ENCODE data around the gene ATRIP.
"Not testable (repeated sequence)": the region's sequence is repeated elsewhere in the genome, so short reads cannot be mapped to it uniquely, and the experiment has no call there.

Gene ATRIP

GRCh38 chr3:48468329-48468731 is 21.8 kb downstream of the ATRIP start:
- Mint-ChIP-seq H3K27ac (peak overlapping the region; percentile 97), H3K9me3 (no peaks in the 10 kb centered on the region), H3K36me3 (ENCODE audit: low read depth) (peaks cover 47% of the 10 kb centered on the region), H3K27me3 (ENCODE audit: low read depth) (no peaks in the 10 kb centered on the region), H3K4me1 (ENCODE audit: low read depth) (peaks cover 40% of the 10 kb centered on the region), H3K4me3 (peak overlapping the region; percentile 96)
- DNase-seq (ENCODE audit: low spot score), result no peak

DNA sequence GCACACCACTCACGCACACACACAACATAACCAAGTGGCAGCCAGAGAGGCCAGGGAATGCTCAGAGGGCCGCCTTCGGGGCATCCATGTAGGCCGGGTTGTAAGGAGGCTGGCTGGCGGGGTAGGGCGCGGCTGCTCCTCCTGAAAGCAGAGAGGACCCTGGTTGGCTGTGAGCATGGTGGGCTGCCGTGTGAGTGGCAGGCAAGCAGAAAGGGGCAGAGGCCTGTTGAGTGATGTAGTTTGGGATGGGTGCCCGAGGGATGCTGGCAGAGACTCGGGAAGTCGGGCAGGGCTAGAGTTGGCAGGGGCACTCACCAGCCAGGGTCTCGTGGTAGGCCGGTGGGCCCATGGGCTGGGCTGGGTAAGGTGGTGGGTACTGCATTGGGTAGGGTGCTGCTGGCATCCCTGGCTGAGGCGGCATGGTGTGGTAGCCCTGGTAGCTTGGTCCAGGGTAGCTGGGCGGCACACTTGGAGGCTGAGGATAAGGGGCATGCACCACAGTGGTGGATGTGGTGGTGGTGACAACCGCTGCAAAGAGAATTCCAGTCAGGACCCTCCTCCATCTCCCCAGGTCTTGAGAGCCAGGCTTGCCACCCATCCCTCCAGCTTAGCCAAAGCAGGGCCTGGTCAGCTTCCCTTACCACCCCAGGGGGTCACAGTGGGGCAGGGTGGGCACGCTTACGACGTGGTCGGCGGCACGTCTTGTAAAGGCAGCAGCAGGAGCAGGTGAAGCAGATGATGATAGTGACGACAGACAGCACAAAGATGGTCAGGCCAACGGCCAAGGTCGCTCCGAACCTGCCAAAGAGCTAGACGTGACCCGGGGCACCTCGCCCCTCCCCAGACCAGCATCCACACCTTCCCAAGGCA is 22.7 kb downstream of the ATRIP start:
- Mint-ChIP-seq H3K4me1 (ENCODE audit: low read depth) (peaks cover 45% of the 10 kb centered on the region), H3K9me3 (no peaks in the 10 kb centered on the region), H3K27ac (peak overlapping the region; percentile 89), H3K27me3 (ENCODE audit: low read depth) (no peaks in the 10 kb centered on the region), H3K36me3 (ENCODE audit: low read depth) (peaks cover 43% of the 10 kb centered on the region), H3K4me3 (peak overlapping the region; percentile 61)
- DNase-seq (ENCODE audit: low spot score), result no peak

DNA sequence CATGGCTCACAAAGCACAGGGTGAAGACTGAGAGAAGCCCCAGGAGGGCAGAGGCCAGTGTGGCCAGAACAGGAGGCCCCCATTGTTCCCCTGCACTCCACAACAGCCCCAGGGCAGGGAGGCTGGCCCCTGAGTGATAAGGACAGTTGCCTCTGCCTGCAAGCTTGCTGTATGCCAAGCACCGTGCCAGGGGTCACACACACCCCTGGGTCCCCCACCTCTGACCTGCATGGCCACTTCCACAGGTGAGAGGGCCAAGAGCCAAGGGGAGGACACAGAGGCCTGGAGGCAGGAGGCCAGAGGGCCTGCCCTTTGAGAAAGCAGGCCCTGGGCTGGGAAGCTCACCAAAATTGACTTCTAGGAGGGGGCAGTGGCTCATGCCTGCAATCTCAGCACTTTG is 23.7 kb downstream of the ATRIP start:
- no peaks in the 10 kb centered on the region for H3K9me3 Mint-ChIP-seq
- no peaks in the 10 kb centered on the region for H3K27me3 Mint-ChIP-seq (ENCODE audit: low read depth)
- peak overlapping the region; percentile 89 for H3K27ac Mint-ChIP-seq
- peak overlapping the region; percentile 61 for H3K4me3 Mint-ChIP-seq
- peaks cover 48% of the 10 kb centered on the region for H3K36me3 Mint-ChIP-seq (ENCODE audit: low read depth)
- DNase-seq (ENCODE audit: low spot score), result no peak
- peaks cover 49% of the 10 kb centered on the region for H3K4me1 Mint-ChIP-seq (ENCODE audit: low read depth)

DNA sequence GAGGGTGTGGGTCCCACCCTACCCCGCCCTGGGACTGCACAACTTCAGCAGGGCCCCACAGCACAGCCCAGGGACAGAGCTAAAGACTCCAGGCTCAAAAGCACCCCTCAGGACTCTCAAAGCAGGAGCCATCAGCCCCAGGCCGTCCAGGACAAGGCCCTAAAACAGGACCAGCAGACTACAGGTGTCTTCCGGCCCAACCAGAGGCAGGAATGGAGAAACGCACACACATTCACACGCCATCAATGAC is 26.1 kb downstream of the ATRIP start:
- Mint-ChIP-seq H3K27me3 (ENCODE audit: low read depth) (no peaks in the 10 kb centered on the region), H3K4me1 (ENCODE audit: low read depth) (peaks cover 48% of the 10 kb centered on the region), H3K9me3 (no peaks in the 10 kb centered on the region), H3K27ac (peak overlapping the region; percentile 99), H3K36me3 (ENCODE audit: low read depth) (peaks cover 29% of the 10 kb centered on the region), H3K4me3 (peak overlapping the region; percentile 95)
- no peak for DNase-seq (ENCODE audit: low spot score)

GRCh38 chr3:48472923-48473616 is 26.5 kb downstream of the ATRIP start:
- Mint-ChIP-seq H3K4me3 (peak overlapping the region; percentile 95), H3K4me1 (ENCODE audit: low read depth) (peaks cover 48% of the 10 kb centered on the region), H3K9me3 (no peaks in the 10 kb centered on the region)

GRCh38 chr3:48473617-48473952 is 27.0 kb downstream of the ATRIP start:
- DNase-seq (ENCODE audit: low spot score), result no peak
- peaks cover 52% of the 10 kb centered on the region for H3K4me1 Mint-ChIP-seq (ENCODE audit: low read depth)
- H3K27ac Mint-ChIP-seq, result peak overlapping the region; percentile 99
- peak overlapping the region; percentile 95 for H3K4me3 Mint-ChIP-seq
- no peaks in the 10 kb centered on the region for H3K9me3 Mint-ChIP-seq
- H3K27me3 Mint-ChIP-seq (ENCODE audit: low read depth), result no peaks in the 10 kb centered on the region
- peaks cover 27% of the 10 kb centered on the region for H3K36me3 Mint-ChIP-seq (ENCODE audit: low read depth)

More at GRCh38 chr3:48472923-48473616, 26.5 kb downstream of the ATRIP start:
- Mint-ChIP-seq H3K27me3 (ENCODE audit: low read depth) (no peaks in the 10 kb centered on the region), H3K36me3 (ENCODE audit: low read depth) (peaks cover 27% of the 10 kb centered on the region), H3K27ac (peak overlapping the region; percentile 99)
- peak; percentile 96 for DNase-seq (ENCODE audit: low spot score)

- peaks cover 52% of the 10 kb centered on the region for H3K4me1 Mint-ChIP-seq (ENCODE audit: low read depth)
- not testable (repeated sequence) for H3K9me3 Mint-ChIP-seq; H3K27me3 Mint-ChIP-seq (ENCODE audit: low read depth); H3K27ac Mint-ChIP-seq; DNase-seq (ENCODE audit: low spot score); H3K4me3 Mint-ChIP-seq
- H3K36me3 Mint-ChIP-seq (ENCODE audit: low read depth), result peaks cover 26% of the 10 kb centered on the region
Observed at GRCh38 chr3:48474031-48474430, 27.5 kb downstream of the ATRIP start.

- Mint-ChIP-seq H3K27me3 (ENCODE audit: low read depth) (no peaks in the 10 kb centered on the region), H3K4me1 (ENCODE audit: low read depth) (peaks cover 50% of the 10 kb centered on the region), H3K4me3 (peak overlapping the region; percentile 47), H3K27ac (peak overlapping the region; percentile 68), H3K36me3 (ENCODE audit: low read depth) (peaks cover 21% of the 10 kb centered on the region), H3K9me3 (no peaks in the 10 kb centered on the region)
- no peak for DNase-seq (ENCODE audit: low spot score)
Observed at GRCh38 chr3:48474619-48475018, 28.1 kb downstream of the ATRIP start.

DNA sequence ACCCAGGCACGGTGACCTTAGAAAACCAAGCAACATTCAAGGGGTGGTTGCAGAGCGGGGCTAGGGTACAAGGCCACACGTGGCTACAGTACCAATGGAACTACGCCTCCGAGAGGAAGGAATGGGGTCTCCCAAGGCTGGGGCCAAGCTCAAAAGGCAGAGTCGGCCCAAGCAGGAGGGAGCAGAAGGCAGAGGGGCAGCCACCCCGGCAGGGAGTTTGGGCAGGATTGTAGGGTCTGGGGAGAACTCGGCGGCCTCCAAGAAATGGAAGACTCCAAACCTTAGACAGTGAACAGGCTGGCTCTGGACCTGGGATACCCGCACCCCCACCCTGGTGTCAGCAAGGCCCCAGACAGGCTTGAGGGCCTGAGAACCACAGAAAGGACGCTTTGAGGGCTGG is 28.7 kb downstream of the ATRIP start:
- peaks cover 47% of the 10 kb centered on the region for H3K4me1 Mint-ChIP-seq (ENCODE audit: low read depth)
- H3K9me3 Mint-ChIP-seq, result no peaks in the 10 kb centered on the region
- H3K27ac Mint-ChIP-seq, result no peak overlapping the region
- H3K36me3 Mint-ChIP-seq (ENCODE audit: low read depth), result peaks cover 16% of the 10 kb centered on the region
- H3K4me3 Mint-ChIP-seq, result no peak overlapping the region
- no peaks in the 10 kb centered on the region for H3K27me3 Mint-ChIP-seq (ENCODE audit: low read depth)
- DNase-seq (ENCODE audit: low spot score), result no peak

- Mint-ChIP-seq H3K27ac (no peak overlapping the region), H3K36me3 (ENCODE audit: low read depth) (peaks cover 16% of the 10 kb centered on the region), H3K27me3 (ENCODE audit: low read depth) (no peaks in the 10 kb centered on the region), H3K9me3 (no peaks in the 10 kb centered on the region), H3K4me3 (no peak overlapping the region), H3K4me1 (ENCODE audit: low read depth) (peaks cover 48% of the 10 kb centered on the region)
- no peak for DNase-seq (ENCODE audit: low spot score)
Observed at GRCh38 chr3:48476426-48477053, 30.0 kb downstream of the ATRIP start.

DNA sequence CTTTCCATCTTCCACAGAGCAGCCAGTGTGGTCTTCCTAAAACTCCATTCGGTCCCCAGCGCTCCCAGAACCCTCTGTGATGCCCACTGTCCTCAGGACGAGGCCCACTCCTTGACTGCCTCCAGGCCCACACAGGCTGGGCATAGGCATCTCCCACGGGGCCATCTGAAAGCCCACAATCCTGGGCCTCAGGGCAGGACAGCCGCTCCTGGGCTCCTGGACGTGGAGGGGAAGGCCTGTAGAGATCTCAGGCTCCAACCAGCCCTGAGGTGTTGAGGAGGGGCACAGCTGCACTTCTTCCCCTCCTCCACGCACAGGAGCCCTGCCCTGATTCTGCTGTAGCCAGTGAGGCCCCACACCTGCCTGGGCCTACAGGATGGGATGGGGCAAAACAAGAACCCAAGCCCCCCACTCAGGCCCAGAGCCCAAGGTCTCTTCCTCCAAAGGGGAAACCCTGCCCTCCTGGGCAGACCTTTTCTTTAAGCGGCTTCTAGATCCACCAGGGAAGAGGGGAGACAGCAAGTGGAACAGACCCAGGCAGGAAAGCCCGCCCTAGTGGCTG is 31.5 kb downstream of the ATRIP start:
- Mint-ChIP-seq H3K4me3 (peak overlapping the region; percentile 90), H3K27me3 (ENCODE audit: low read depth) (no peaks in the 10 kb centered on the region), H3K27ac (peak overlapping the region; percentile 98), H3K9me3 (no peaks in the 10 kb centered on the region), H3K36me3 (ENCODE audit: low read depth) (peaks cover 14% of the 10 kb centered on the region), H3K4me1 (ENCODE audit: low read depth) (peaks cover 44% of the 10 kb centered on the region)
- DNase-seq (ENCODE audit: low spot score), result no peak

- Mint-ChIP-seq H3K36me3 (ENCODE audit: low read depth) (peaks cover 14% of the 10 kb centered on the region), H3K4me1 (ENCODE audit: low read depth) (peaks cover 36% of the 10 kb centered on the region), H3K27me3 (ENCODE audit: low read depth) (no peaks in the 10 kb centered on the region), H3K4me3 (peak overlapping the region; percentile 90), H3K9me3 (no peaks in the 10 kb centered on the region), H3K27ac (peak overlapping the region; percentile 98)
- DNase-seq (ENCODE audit: low spot score), result peak; percentile 46
Observed at GRCh38 chr3:48478626-48479555, 32.4 kb downstream of the ATRIP start.

GRCh38 chr3:48480891-48481290 is 34.4 kb downstream of the ATRIP start:
- not testable (repeated sequence) for H3K27me3 Mint-ChIP-seq (ENCODE audit: low read depth); H3K9me3 Mint-ChIP-seq; H3K27ac Mint-ChIP-seq; H3K4me3 Mint-ChIP-seq; H3K36me3 Mint-ChIP-seq (ENCODE audit: low read depth); DNase-seq (ENCODE audit: low spot score)
- H3K4me1 Mint-ChIP-seq (ENCODE audit: low read depth), result peaks cover 29% of the 10 kb centered on the region

All from T-helper 2 cell treated with Interferon-gamma antibody and Interleukin-4, amounts not matched to agents 5 μg/mL and 100 μg/mL, for 36 hours (primary cell).